OCI-LY7 (cell line): ENCODE data around the gene TMIE.

Source experiments
- CTCF ChIP-seq: fragments of 200-600 bp; sonication (generic); conservative IDR thresholded peaks from 2 replicates; pipeline ENCODE4 v1.5.1; 2014; ENCODE audit warnings: mild to moderate bottlenecking, antibody characterized with exemption, low read length, moderate library complexity, mixed read lengths
- EZH2phosphoT487 ChIP-seq: fragments of 200-600 bp; sonication (generic); IDR thresholded peaks from 2 replicates; pipeline ENCODE4 v1.6.1; 2018; ENCODE audit warnings: low read depth, borderline replicate concordance, mild to moderate bottlenecking, mixed run types, antibody characterized with exemption, low read length, moderate library complexity, mixed read lengths

GRCh38 chr3:46706771-46707582 lies 5.8 kb downstream of the TMIE start:
- TF ChIP-seq CTCF (no peak), EZH2phosphoT487 (no peak)
